Measurements from ENCODE around the gene NTSR1. TPM values are rescaled to one million over a fixed set of nuclear protein-coding genes. Genes with fewer than 3 reads are reported as not detected.

NTSR1 gene
- total and polyA plus RNA-seq, 2 of the 13 experiments (the other 11 are each of a cell fraction or from before 2014, with no cell fraction given), result 0.09 to 0.12 TPM

- TF ChIP-seq DPF2 (CRISPR knock-in tag; IDR thresholded peaks at IDR 0.05; ENCODE audit: borderline replicate concordance, low read depth) (no peak), ZNF17 (CRISPR knock-in tag; IDR thresholded peaks at IDR 0.05) (no peak), ZNF256 (CRISPR knock-in tag; conservative IDR thresholded peaks at IDR 0.05) (no peak), FOXM1 (CRISPR knock-in tag; IDR thresholded peaks at IDR 0.05) (peak; percentile 46; the same call in 1 of the 2 replicates), TOPORS (CRISPR knock-in tag; IDR thresholded peaks at IDR 0.05) (peak; percentile 89), DNMT1 (CRISPR knock-in tag; IDR thresholded peaks at IDR 0.05) (peak; percentile 97; the same call in 1 of the 2 replicates), SP1 (IDR thresholded peaks at IDR 0.05) (no peak), SP1 (CRISPR knock-in tag; IDR thresholded peaks at IDR 0.05) (peak; percentile 58), FOXA3 (CRISPR knock-in tag; IDR thresholded peaks at IDR 0.05) (peak; percentile 27; the same call in 1 of the 2 replicates), MEIS2 (CRISPR knock-in tag; IDR thresholded peaks at IDR 0.05) (peak; percentile 66; the same call in 1 of the 2 replicates), ZNF691 (CRISPR knock-in tag; IDR thresholded peaks at IDR 0.05; ENCODE audit: borderline replicate concordance, low read depth) (peak; percentile 85), IRF2 (CRISPR knock-in tag; IDR thresholded peaks at IDR 0.05) (peak; percentile 100), ZNF772 (CRISPR knock-in tag; IDR thresholded peaks at IDR 0.05) (peak; percentile 24; the same call in 1 of the 2 replicates), AKAP8 (CRISPR knock-in tag; IDR thresholded peaks at IDR 0.05) (0 out of 2 replicates have a peak, but pooled peaks have one; percentile 32), ZNF3 (CRISPR knock-in tag; IDR thresholded peaks at IDR 0.05) (no peak), CBFB (CRISPR knock-in tag; IDR thresholded peaks at IDR 0.05) (0 out of 2 replicates have a peak, but pooled peaks have one; percentile 66), NFYC (CRISPR knock-in tag; IDR thresholded peaks at IDR 0.05) (no peak), NR2F1 (CRISPR knock-in tag; IDR thresholded peaks at IDR 0.05) (peak in 1 of 2 experiments; percentile 27; a peak in 1 of 4 replicates), ZNF550 (CRISPR knock-in tag; IDR thresholded peaks at IDR 0.05; ENCODE audit: borderline replicate concordance) (no peak), NFKB2 (CRISPR knock-in tag; IDR thresholded peaks at IDR 0.05; ENCODE audit: borderline replicate concordance) (peak; percentile 84), SPEN (CRISPR knock-in tag; IDR thresholded peaks at IDR 0.05; ENCODE audit: low read depth) (peak; percentile 86), ZBTB14 (CRISPR knock-in tag; IDR thresholded peaks at IDR 0.05) (peak; percentile 60), NFAT5 (CRISPR knock-in tag; IDR thresholded peaks at IDR 0.05) (peak; percentile 71; the same call in 1 of the 2 replicates), ZNF260 (CRISPR knock-in tag; IDR thresholded peaks at IDR 0.05; ENCODE audit: borderline replicate concordance, low read depth) (no peak)
These were observed 96.1 kb downstream of the NTSR1 start, which contains the start of gene OGFR (continued) for GRCh38 chr20:62804627-62805154.
